ENCODE measurements around the gene PARP2.
"Not testable (repeated sequence)": the region's sequence is repeated elsewhere in the genome, so short reads cannot be mapped to it uniquely, and the experiment has no call there.

Gene PARP2

DNA sequence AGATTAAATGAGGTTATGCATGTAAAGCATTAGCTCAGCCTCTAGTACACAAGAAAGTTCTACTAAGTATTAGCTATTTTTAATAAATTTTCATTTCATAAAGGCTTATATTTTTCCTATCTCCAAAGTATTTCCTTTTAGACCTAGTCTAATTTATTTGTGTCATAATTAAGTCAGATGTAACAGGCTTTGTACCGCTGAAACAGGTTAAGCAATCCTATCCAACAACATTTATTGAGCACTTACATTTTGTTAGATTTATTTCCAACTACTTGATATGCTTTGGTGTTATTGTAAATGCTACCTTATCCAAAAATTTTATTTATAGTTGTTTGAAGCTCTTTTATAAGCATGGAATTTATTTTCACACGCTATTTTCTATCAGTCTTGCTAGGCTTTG is 1.8 kb upstream of the PARP2 start:
- ChIA-PET CTCF (interaction anchor here (1.0 to 1.8 kb wide), 2 partner anchors 9 to 15 kb away, joined by 4 to 8 read pairs; partner anchors contain the start of gene CCNB1IP1), POLR2A (interaction anchor here (3.7 to 4.6 kb wide), 2 partner anchors 12 to 114 kb away, joined by 37 to 162 read pairs; partner anchors contain the start of genes APEX1, CCNB1IP1 and OSGEP)
- no peak for TF ChIP-seq ELF4 (IDR thresholded peaks at IDR 0.05)
- no peak for TF ChIP-seq L3MBTL2 (conservative IDR thresholded peaks at IDR 0.05)
- TF ChIP-seq ARNT (IDR thresholded peaks at IDR 0.05): no peak
- no peak for TF ChIP-seq FOXM1 (IDR thresholded peaks at IDR 0.05; ENCODE audit: borderline replicate concordance)
- no peak for DNase-seq (ENCODE audit: extremely low spot score)

- no peak for TF ChIP-seq NFRKB (IDR thresholded peaks at IDR 0.05)
- TF ChIP-seq ZNF384 (IDR thresholded peaks at IDR 0.05): no peak
- ChIA-PET CTCF (interaction anchor here (0.6 to 1.7 kb wide), 3 partner anchors 17 to 449 kb away, joined by 3 to 4 read pairs (median 3); partner anchors contain the start of gene TEP1), POLR2A (interaction anchor here (0.7 to 4.6 kb wide), 21 partner anchors 8 to 631 kb away, joined by 3 to 162 read pairs (median 7); partner anchors contain the start of genes APEX1, CCNB1IP1, OSGEP and PIP4P1)
- no peak for DNase-seq (ENCODE audit: extremely low spot score)
Measured at GRCh38 chr14:20343862-20344220, 406 bp downstream of the PARP2 start.

DNA sequence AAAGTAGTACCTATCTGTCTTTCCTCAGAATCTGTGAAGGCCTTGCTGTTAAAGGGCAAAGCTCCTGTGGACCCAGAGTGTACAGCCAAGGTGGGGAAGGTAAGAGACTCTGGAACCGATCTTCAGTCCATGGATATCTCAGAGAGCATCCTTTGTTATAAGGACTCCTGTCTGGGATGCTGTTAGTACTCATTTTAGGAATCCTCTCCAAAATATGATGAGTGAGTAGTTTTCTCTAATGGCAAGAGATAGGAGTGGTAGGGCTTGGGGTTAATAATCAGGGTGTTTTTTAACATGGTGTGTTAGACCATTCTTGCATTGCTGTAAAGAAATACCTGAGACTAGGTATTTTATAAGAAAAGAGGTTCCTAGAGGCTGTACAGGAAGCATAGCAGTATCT is 1.9 kb downstream of the PARP2 start:
- no peak for TF ChIP-seq LEF1 (IDR thresholded peaks at IDR 0.05; ENCODE audit: borderline replicate concordance)
- no peak for TF ChIP-seq BHLHE40 (IDR thresholded peaks at IDR 0.05; ENCODE audit: borderline replicate concordance)
- no peak for TF ChIP-seq HDGF (IDR thresholded peaks at IDR 0.05; ENCODE audit: borderline replicate concordance)
- TF ChIP-seq ELF4 (IDR thresholded peaks at IDR 0.05): no peak
- CTCF ChIA-PET: no interaction called here
- no peak for DNase-seq (ENCODE audit: extremely low spot score)
- POLR2A ChIA-PET: no interaction called here

DNA sequence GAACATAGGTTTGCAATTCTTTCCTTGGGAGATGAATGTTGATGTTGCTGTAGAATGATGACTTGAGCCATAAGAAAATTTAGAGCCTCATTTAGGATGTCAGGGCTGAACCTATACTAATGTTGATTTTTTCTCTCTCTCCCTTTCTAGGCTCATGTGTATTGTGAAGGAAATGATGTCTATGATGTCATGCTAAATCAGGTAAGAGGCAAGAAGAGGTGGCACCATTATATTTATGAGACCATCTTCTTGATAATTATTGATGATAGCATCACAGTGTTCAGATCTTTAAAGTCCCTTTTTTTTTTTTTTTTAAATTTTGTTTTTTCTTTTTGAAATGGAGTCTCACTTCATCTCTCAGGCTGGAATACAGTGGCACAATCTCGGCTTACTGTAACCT is 3.3 kb downstream of the PARP2 start:
- ChIA-PET POLR2A (no interaction called here), CTCF (no interaction called here)
- no peak for DNase-seq (ENCODE audit: extremely low spot score)

DNA sequence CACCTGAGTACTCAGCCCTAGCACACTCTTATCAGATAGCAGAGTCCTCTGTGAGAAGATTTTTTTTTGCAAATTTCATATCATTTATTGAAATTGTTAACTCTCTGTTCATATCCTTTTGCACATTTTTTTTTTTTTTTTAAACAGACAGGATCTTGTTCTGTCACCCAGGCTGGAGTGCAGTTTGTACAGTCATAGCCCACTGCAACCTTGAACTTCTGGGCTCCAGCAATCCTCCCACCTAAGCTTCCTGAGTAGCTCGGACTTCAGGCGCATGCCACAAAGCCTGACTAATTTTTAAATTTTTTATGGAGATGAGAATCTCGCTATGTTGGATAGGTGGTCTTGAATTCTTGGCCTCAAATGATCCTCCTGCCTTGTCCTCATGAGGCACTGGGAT is 4.3 kb downstream of the PARP2 start:
- no peak for TF ChIP-seq SUZ12 (IDR thresholded peaks at IDR 0.05)
- TF ChIP-seq FOXA1 (IDR thresholded peaks at IDR 0.05): no peak
- TF ChIP-seq ELF4 (IDR thresholded peaks at IDR 0.05): no peak
- no peak for TF ChIP-seq LEF1 (IDR thresholded peaks at IDR 0.05; ENCODE audit: borderline replicate concordance)
- no peak for DNase-seq (ENCODE audit: extremely low spot score)
- ChIA-PET CTCF (no interaction called here), POLR2A (no interaction called here)

More for the DNA sequence above, 3.3 kb downstream of the PARP2 start:
- TF ChIP-seq FOXA1 (IDR thresholded peaks at IDR 0.05) (no peak), TARDBP (IDR thresholded peaks at IDR 0.05) (no peak), ARNT (IDR thresholded peaks at IDR 0.05) (no peak), ZNF384 (IDR thresholded peaks at IDR 0.05) (no peak), LEF1 (IDR thresholded peaks at IDR 0.05; ENCODE audit: borderline replicate concordance) (no peak), ELF4 (IDR thresholded peaks at IDR 0.05) (no peak), BHLHE40 (IDR thresholded peaks at IDR 0.05; ENCODE audit: borderline replicate concordance) (no peak)

DNA sequence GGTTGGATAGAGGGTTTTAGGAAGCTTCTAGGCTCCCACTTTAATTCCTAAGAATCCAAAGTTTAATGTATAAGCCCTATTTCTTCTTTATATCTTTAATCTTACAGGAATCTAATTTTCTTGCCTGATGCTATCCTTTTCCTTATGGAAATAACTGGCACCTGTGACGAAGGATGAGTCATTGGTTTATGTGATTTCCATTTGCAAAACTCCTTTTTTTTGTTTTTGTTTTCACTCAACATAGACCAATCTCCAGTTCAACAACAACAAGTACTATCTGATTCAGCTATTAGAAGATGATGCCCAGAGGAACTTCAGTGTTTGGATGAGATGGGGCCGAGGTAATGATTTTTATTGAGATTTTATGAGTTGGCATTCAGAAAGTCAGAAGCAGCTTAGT is 6.8 kb downstream of the PARP2 start:
- POLR2A ChIA-PET: interaction anchor here (1.1 kb wide), 1 partner anchor 63 kb away, joined by 3 read pairs; the partner anchor contains the start of gene TEP1
- DNase-seq (ENCODE audit: extremely low spot score): no peak
- CTCF ChIA-PET: no interaction called here
- no peak for TF ChIP-seq CTBP1 (IDR thresholded peaks at IDR 0.05; ENCODE audit: borderline replicate concordance)
- TF ChIP-seq SP1 (IDR thresholded peaks at IDR 0.05): no peak
- no peak for TF ChIP-seq TARDBP (IDR thresholded peaks at IDR 0.05)
- TF ChIP-seq SUZ12 (IDR thresholded peaks at IDR 0.05): no peak
- no peak for TF ChIP-seq ZNF384 (IDR thresholded peaks at IDR 0.05)

DNA sequence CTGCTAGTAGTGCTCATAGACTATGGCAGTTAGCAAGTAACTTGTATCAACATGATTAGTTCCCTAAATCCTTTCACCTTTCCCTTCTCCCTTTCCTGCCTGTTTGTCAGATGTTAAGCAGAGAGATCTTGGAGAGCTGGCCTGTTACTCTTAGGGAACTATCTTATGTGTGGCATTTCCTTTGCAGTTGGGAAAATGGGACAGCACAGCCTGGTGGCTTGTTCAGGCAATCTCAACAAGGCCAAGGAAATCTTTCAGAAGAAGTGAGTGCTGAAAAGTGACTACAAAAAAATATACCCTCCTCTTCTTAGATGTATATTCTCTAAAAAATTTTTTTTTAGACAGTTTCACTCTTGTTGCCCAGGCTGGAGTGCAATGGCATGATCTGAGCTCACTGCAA is 7.4 kb downstream of the PARP2 start:
- TF ChIP-seq TARDBP (IDR thresholded peaks at IDR 0.05) (no peak), FOXK2 (IDR thresholded peaks at IDR 0.05) (no peak), L3MBTL2 (conservative IDR thresholded peaks at IDR 0.05) (no peak), ZNF384 (IDR thresholded peaks at IDR 0.05) (no peak), FOXM1 (IDR thresholded peaks at IDR 0.05; ENCODE audit: borderline replicate concordance) (no peak), PKNOX1 (IDR thresholded peaks at IDR 0.05) (no peak), SP1 (IDR thresholded peaks at IDR 0.05) (no peak), FOXA1 (IDR thresholded peaks at IDR 0.05) (no peak), BHLHE40 (IDR thresholded peaks at IDR 0.05; ENCODE audit: borderline replicate concordance) (no peak), ARNT (IDR thresholded peaks at IDR 0.05) (no peak), NFRKB (IDR thresholded peaks at IDR 0.05) (no peak), CTBP1 (IDR thresholded peaks at IDR 0.05; ENCODE audit: borderline replicate concordance) (no peak), LEF1 (IDR thresholded peaks at IDR 0.05; ENCODE audit: borderline replicate concordance) (no peak), SUZ12 (IDR thresholded peaks at IDR 0.05) (no peak), ELF4 (IDR thresholded peaks at IDR 0.05) (no peak), HDGF (IDR thresholded peaks at IDR 0.05; ENCODE audit: borderline replicate concordance) (no peak)
- ChIA-PET CTCF (no interaction called here), POLR2A (no interaction called here)
- DNase-seq (ENCODE audit: extremely low spot score): no peak

GRCh38 chr14:20356422-20356821 is 13.0 kb downstream of the PARP2 start:
- ChIA-PET POLR2A (interaction anchor here (3.6 kb wide), 1 partner anchor 13 kb away, joined by 21 read pairs; the partner anchor contains the start of gene PARP2), CTCF (no interaction called here)
- TF ChIP-seq L3MBTL2 (conservative IDR thresholded peaks at IDR 0.05) (no peak), FOXM1 (IDR thresholded peaks at IDR 0.05; ENCODE audit: borderline replicate concordance) (no peak), SUZ12 (IDR thresholded peaks at IDR 0.05) (no peak), ELF4 (IDR thresholded peaks at IDR 0.05) (no peak), ZNF384 (IDR thresholded peaks at IDR 0.05) (no peak), ARNT (IDR thresholded peaks at IDR 0.05) (no peak), HDGF (IDR thresholded peaks at IDR 0.05; ENCODE audit: borderline replicate concordance) (no peak), SP1 (IDR thresholded peaks at IDR 0.05) (no peak), PKNOX1 (IDR thresholded peaks at IDR 0.05) (no peak)
- DNase-seq (ENCODE audit: extremely low spot score): no peak

DNA sequence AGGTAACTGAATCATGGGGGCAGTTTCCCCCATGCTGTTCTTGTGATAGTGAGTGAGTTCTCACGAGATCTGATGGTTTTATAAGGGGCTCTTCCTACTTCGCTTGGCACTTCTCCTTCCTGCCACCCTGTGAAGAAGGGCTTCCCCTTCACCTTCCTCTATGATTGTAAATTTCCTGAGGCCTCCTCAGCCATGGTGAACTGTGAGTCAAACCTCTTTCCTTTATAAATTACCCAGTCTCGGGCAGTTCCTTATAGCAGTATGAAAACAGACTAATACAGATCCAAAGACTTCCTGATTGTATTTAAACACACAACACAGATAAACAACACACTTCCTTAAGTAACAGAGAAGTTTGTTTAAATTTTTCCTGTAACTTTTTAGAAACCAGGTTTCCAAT is 15.0 kb downstream of the PARP2 start:
- POLR2A ChIA-PET; CTCF ChIA-PET; DNase-seq (ENCODE audit: extremely low spot score): not testable (repeated sequence)
